HG03066 (cell line): ENCODE measurements around the gene ARL6IP1.

ENCODE experiments used
- ATAC-seq: cut with Tn5 transposase; IDR thresholded peaks from one replicate; pipeline ENCODE4 v1.9.1; 2021; ENCODE audit warnings: low read depth; ENCODE audit not compliant: unreplicated experiment

The ARL6IP1 gene

DNA sequence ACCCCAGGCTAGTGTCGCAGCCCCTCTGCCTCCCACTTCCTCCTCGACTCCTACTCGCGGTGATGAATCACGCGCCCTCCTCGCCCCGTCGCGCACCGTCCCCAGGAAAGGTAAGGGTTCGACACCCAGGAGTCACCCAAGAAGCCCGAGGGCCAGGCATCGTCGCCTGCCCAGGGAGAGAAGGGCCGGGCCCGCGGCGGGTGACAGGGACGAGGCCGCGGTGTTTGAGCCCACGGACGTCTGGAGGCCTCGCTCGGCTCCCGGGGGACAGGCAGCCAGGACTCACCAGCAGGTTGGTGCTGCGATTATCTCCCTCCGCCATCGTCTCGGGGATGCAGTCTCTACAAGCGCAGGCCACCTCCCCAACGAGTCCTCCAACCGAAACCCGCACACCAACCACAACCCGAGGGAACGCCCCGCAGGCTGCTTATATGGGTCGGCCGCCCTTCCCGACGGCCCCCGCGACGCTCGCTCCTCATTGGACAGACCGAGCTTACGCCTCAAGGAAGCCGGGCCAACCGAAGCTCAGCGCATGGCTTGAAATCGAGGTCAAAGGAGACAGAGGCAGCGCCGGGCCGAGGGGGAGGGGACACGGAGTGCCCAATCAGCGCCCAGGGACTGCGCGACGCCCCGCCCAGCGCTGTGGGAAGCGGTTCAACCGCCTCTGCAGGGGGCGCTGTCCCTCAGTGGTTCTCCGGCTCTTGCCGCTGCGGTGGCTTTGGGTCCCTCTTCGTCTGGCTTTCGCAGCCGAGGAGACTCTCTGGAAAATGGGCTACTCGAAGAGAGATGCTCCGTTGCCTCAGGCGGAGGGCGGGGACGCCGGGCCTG lies at the start of gene ARL6IP1:
Gene ARL6IP1 (minus strand): TSS at position 405 of the 828 bp plus-strand sequence. CDS start 83 bp downstream, at position 322.
- peak; percentile 87 for ATAC-seq

DNA sequence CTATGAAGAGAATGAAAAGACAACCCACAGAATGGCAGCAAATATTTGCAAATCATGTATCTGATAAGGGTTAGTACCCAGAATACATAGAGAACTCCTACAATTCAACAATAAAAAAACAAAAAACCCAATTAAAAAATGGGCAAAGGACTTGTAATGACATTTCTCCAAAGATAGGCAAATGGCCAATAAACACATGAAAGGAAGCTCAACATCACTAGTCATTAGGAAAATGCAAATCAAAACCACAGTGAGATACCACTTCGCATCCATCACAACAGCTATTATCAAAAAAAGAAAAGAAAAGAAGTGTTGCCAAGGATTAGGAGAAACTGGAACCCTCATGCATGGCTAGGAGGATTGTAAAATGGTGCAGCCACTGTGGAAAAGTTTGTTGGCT lies 45.1 kb upstream of the ARL6IP1 start:
- no peak for ATAC-seq

DNA sequence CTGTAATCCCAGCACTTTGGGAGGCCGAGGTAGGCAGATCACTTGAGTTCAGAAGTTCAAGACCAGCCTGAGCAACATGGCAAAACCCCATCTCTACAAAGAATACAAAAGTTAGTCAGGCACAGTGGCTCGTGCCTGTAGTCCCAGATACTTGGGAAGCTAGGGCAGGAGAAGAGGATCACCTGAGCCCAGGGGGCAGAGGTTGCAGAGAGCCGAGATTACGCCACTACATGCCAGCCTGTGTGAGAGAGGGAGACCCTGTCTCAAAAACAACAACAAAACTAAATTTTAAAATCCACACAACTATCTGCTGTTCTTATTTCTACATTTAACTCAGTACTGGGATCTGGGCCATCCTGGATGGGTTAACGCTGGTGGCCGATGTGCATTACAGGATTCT lies 41.2 kb upstream of the ARL6IP1 start:
- no peak for ATAC-seq

DNA sequence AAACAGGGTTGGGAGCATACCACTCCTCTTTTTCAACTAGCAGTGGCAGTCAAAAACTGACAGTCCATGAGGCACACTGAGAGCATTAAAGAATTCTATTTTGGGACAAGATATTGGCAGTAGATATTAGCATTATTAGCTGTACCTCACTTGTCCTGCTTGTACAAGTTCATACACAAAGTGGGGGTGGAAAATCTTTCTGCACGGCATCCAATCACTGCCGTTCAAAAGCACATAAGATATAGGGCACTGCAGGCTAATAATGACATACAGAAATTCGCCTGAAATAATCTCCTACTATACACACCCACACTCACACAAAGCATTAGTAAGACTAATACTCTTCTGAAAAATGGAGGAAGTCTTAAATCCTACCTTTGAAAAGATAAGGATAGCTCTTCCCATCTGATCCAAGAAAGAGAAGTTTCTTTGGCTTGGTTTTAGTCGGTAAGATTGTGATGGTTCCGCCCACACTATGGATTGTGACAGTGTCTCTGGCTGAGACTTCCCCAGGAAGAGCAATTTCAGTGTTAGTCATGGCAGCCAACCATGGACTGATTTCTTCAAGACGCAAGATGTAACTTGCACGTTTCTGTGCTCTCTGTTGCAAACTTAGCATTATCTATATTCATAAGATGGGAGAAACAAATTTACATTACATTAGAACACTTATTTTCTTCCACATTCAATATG lies 40.6 kb upstream of the ARL6IP1 start:
- no peak for ATAC-seq

DNA sequence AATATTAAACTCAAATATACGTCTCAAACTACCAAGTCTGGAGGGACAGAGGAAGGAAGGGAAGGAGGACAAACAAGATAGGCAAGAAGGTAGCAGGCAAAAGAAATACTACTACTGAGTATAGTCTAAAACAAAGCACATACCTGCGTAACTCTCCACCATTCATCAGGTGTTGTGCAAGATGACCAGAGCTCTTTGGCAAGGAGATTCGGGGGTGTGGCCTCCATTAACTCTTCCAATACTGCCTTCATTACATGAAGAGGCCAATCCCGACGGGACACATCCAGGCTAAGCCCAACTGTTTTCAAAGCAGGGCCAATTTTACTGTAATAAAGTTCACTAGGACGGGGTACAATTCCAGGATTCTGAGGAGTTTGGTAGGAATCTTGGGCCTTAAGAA lies 38.2 kb upstream of the ARL6IP1 start:
- ATAC-seq = no peak

DNA sequence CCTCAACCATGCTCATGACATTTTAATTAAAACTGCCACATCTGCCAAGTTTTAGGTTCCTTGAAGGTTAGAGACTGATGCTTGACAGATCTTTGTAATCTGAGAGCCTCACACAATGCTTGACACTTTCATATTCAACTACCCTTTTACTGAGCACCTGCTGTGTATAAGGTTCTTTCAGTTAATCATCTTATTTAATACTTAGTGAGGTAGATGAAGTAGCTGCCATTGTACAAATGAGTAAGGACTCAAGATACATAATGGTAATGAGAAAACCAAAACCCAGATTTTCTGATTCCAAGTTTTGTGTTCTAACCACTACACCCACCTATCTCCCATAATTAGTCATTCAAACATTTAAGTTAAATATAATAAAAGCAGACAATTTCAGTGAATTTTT lies 35.4 kb upstream of the ARL6IP1 start:
- no peak for ATAC-seq

DNA sequence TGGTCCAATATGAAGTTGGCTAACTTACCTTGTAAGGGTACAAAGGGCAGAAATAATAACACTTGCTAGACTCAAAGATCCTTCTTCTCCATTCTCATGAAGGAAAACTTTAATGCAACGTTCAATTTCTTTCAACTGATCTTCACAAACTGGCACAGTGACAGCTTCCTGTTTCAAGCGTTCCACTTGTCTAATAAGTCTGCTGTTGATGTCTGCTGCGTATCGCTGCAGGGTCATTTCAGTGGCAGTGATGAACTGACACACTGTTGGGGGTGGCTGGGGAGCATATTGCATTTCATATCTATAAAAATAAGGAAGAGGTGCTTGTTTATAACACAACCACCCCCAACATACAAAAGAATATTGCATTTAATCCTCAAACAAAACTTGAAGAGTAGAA lies 33.5 kb upstream of the ARL6IP1 start:
- no peak for ATAC-seq

DNA sequence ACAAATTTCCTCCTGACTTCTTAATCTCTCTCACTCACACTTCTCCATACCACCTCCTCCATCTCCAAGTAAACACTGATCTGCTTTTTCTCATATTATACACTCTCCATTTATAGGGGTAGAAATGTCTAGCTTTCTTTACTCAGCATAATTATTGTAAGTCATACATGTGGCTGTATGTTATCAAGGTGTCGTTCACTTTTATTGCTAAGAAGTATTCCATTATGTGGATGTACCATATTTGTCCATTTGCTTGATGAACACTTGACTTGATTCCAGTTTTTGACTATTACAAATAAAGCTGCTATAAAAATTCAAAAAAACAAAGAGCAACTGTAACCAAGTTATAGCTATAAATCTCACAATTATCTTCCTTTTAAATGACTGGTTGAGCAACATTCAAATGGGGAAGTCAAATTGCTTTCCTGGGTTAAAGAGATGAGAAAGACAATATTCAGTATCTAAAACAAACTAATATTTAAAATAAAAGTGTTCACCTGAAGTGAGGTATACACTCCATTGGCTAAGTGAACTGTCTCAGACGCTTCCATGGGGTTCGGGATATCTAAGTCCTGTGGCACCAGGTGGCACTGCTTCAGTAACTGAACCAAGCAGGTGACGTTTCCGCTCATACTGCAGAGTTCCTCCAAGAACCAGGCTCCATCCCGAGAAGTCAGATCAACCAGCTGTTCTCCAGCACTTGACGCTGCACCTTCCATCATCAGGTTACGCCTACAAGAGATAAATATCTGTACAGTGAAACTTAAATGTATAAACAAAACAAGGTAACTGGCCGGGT lies 32.6 kb upstream of the ARL6IP1 start:
- ATAC-seq = no peak

DNA sequence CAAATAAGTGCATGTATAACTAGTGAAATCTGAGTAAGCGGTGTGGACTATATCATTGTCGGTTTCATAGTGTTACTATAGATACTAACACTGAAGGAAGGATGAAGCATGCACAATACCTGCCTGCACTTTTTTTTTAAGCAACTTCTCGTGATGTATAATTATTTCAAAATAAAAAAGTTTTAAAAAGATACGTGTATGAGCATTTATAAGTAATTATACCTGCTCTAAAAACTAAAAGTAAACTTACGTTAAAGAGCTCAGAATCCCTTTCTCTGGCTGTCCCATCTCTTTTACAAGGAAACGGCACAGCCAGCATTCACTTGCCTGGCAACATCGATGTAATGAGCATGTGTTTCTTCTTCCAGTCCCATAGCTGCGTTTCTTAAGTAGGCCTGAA lies 31.3 kb upstream of the ARL6IP1 start:
- no peak for ATAC-seq

DNA sequence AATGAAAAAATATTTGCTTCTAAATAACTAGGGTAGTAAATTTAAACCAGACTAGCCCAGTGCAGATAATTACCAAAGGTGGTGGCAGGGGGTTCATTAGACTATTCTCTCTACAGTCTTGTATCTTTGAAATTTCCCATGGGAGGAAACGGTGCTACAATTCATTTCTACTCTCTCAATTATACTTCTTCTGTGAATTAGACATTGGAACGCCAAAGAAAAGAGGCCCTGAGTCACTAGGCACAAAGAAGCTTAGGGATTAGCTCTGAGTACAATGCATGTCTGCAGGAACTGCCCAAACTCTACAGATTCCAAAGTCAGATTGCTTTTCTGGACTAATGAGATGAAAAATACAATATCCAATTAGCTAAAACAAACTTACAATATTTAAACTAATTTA lies 30.7 kb upstream of the ARL6IP1 start:
- ATAC-seq = no peak

DNA sequence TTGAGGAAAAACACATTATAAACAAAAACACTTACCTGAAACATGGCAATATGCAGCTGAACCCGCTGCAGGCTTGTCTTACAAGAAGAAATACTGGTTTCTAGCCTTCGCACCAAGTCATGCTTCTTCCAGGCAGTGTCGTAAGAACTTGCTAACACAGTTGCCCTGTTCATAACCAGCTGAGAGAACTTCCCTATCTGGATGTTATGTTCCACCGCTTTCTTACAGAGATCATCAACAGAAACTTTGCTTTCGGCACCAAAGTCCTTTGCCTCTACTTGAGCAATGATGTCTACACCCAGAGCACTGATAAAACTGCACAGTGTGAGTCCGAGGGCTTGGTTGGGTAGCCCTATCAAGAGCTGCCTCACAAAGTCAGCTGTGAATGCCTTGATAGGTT lies 27.9 kb upstream of the ARL6IP1 start:
- no peak for ATAC-seq

DNA sequence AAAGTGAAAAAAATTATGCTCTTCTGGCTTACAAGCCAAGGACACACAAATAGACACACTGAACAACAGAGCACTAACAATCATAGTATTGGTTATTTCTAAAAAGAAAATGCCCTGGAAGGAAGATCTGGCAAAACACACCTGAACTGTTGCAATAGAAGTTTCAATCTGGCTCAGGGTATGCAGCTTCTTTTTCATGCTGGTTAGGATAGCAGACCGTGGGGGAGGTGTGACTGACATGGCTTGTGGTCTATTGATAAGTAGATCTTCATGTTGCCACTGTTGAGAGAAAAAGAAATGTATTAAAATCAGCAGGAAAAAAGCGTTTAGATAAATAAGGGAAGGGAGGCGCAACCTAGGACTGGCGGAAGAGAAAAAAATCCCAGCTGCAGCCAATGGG lies 26.5 kb upstream of the ARL6IP1 start:
- no peak for ATAC-seq

DNA sequence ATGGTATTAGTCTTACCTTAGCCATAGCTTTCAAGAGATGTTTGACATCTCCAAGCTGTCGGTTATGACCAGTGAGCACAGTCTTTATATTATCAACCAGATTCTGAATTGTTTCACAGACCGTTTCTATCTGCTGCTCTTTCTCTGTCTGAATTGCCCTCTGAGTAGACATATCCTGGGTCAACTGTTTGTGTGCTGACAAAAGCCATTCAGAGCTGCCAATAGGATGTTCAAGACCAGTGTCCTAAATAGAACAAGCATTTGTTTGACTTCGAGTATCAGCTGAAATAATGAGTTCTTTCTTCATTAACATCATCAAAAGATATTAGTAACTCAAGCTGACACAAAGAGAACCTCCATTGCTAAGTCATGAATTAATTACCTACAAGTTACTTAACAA lies 14.9 kb upstream of the ARL6IP1 start:
- no peak for ATAC-seq

DNA sequence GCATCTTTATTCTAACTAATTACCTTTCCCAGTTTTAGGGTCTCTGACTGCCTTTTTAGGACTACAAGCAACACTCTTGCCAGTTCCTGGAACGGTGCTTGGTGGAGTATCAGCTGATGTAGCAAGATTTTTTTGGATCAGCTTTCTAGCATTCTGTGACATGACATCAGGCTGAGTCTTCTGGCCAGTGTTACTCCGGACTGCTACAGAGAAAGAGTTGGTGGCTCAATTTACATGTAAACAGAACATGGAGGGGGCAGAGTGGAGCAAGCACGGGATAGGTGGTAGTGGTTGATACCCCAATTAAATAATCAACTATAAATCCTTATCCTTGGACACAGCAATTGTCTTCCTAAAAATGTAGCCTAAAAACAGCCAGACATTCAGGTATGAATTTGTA lies 10.6 kb upstream of the ARL6IP1 start:
- no peak for ATAC-seq

DNA sequence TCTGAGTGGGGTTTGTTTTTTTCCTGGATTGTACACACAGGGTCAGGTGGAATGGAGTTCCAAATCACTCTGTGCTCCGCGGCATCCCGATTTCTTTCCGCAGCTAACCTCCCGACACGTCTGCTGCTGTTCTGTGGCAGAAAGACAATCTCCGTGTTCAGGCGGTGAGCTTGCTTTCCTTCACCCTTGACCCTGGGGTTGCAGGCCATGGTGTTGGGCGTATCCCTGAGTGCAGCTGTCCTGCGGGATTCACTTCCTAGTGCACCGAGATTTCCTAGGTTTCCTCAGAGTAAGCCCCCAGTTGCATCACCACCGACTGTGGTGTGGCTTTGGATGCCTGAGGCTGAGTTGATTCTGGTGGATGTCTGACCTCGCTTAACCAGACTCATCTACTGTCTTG lies 7.8 kb upstream of the ARL6IP1 start:
- ATAC-seq = no peak

DNA sequence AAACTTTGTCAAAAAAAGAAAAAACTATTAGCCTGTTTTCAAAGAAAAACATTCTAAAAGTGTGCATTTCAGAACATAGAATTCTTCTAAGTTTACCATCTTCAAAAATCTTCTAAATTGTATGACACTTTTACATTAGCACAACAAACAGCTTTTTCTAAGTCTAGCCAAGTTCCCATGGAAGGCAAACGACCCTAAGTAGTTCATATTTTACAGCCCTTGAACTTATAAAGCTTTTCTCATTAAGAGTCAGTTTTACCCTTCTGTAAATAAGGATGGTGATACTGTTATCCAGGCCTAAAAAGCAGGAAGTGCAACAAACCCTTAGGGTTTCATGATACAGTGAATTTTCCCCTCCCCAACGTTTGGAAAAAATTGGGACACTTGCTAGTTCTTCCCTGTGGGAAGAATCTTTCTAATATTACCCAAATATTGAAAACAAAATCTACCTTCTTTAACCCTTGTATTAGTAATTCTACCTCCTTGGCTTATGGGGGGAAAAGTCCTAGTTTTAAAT lies 4.0 kb upstream of the ARL6IP1 start:
- no peak for ATAC-seq

DNA sequence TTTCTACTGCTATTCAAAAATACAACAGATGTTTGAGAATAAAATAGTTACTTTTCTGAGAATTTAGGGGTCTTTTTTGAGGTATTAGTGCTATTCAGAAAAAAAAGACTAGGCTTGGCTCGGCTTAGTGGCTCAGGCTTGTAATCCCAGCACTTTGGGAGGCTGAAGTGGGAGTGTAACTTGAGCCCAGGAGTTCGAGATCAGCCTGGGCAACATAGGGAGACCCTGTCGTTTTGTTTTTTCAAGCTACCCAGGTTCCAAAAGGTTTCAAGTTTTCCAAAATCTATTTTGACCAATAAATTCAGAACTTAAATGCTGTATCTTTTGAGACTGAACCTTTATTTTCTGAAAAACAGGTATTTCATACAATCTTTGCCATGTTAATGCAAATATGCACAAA lies 3.2 kb upstream of the ARL6IP1 start:
- no peak for ATAC-seq

DNA sequence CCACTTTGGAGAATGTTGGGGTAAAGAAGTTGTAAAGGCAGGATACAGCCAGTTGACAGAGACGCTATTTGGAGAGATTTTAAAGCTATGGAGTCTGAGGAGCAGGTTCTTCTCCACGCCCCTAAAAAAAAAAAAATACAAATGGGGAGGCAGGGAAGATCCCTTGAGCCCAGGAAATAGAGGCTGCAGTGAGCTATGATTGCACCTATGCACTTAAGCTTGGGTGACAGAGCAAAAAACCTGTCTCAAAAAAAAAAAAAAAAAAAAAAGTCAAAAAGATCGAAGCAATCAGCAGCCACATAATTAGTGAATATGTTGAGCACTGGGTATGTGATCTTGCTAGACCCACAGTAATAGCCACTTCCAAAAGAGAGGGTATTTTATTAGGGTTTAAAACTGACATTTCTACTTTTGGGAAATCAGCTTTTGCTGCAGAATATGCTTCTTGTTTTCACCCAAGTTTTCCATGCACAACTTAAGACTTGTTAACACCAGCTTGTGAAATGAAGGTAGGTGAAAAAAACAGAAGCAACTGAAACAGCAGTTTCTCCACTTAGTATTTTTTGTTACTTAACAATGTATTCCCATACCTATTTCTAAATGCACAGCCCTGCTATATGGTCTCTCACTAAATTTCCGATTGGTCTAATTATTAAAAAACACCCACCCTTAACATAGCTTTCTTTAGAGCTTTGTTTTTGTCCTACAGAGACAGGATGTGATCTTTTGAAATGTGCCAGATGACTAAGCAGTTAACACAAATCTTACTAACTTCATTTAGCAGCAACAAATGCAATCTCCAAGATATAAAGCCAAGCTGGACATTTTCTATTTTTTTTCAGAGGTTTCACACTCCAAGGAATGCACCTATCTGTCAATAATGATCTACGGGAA lies 2.5 kb upstream of the ARL6IP1 start:
- no peak for ATAC-seq

DNA sequence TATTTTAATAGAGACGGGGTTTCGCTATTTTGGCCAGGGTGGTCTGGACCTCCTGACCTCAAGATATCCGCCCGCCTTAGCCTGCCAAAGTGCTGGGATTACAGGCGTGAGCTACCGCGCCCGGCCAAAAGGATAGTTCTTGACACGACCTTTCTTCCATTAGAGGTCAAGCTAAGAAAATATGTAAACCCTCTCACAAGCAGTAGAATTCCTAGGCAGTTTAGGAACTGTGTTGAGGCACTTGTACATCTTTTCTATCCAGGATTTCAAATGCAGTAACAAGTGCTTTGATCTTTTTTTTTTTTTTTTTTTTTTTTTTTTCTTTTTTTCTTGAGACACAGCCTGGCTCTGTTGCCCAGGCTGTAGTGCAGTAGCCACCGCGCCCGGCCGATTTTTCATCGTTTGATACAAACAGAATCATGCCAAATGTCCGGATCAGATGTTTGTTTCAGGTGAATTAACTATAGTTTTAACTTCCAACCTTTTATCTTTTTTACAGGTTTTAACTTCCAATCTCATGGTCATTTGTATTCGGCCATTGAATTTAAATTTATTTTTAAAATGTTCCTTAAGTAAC lies 1.5 kb upstream of the ARL6IP1 start:
- ATAC-seq = no peak

DNA sequence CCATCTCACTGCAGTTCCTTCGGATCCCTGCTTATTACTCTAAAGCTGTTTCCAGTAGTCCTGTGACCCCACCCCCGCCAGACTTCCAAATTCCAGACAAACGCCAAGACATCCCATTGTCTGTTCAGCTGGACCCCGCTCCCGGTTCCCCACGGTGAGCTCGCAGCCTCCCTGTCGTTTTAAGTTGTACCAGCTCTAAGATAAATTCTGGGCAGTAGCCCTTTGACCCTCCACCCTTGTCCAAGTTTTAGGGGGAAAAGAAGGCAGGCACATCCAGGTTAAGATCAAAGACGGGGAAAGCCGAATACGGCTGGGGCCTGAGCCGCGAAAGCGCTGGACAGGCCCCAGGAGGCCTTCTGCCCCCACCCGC lies 589 bp downstream of the ARL6IP1 start:
- no peak for ATAC-seq
